ENCODE data around the gene RASSF1. TPM values are rescaled to one million over a fixed set of nuclear protein-coding genes. Genes with fewer than 3 reads are reported as not detected.

Gene RASSF1
- total and polyA plus RNA-seq, 10 of the 15 experiments (the other 5 are each of a cell fraction or from before 2014, with no cell fraction given): 4.4 to 59.6 (median 37.2) TPM

GRCh38 chr3:50320853-50321335 lies 19.7 kb downstream of the RASSF1 start:
- ATAC-seq (peak; percentile 74), FAIRE-seq (no peak), DNase-seq (ENCODE audit: low read depth, low spot score) (no peak)
- Histone ChIP-seq H3K27me3 (replicated peaks in 1 of 2; ENCODE audit: control insufficient read depth in 2 of 2, insufficient read depth in 2 of 2, low read length in 1 of 2) (no peaks in the 10 kb centered on the region), H3K9me3 (replicated peaks; ENCODE audit: control insufficient read depth, insufficient read depth, low read length) (no peaks in the 10 kb centered on the region), H3K9ac (ENCODE audit: control insufficient read depth, insufficient read depth, low read length) (peak overlapping the region; percentile 83), H3K27ac (ENCODE audit: control insufficient read depth, insufficient read depth) (peak overlapping the region; percentile 88), H3K36me3 (ENCODE audit: control insufficient read depth in 2 of 2, insufficient read depth in 2 of 2, low read length in 1 of 2) (peaks cover 2 to 4% of the 10 kb centered on the region in 2 experiments; a peak in 2 of 4 replicates), H4K20me1 (ENCODE audit: control insufficient read depth, insufficient read depth) (no peaks in the 10 kb centered on the region), H2AFZ (ENCODE audit: control insufficient read depth, low read depth, low read length) (peak overlapping the region; percentile 92), H3K4me2 (ENCODE audit: control insufficient read depth, insufficient read depth) (peak overlapping the region; percentile 64), H3K79me2 (ENCODE audit: control insufficient read depth, insufficient read depth, low read length) (peaks cover 5% of the 10 kb centered on the region), H3K4me1 (ENCODE audit: control insufficient read depth, insufficient read depth, low read length) (peaks cover 23% of the 10 kb centered on the region), H3K4me3 (peak overlapping the region; percentile 70)
- RAD21 ChIA-PET (ENCODE audit: unreplicated experiment): interaction anchor here (0.6 to 1.6 kb wide), 7 partner anchors 16 to 232 kb away, joined by 3 to 6 read pairs (median 3); partner anchors contain the start of genes HYAL3, IFRD2, NAA80 and RBM5
- SMC1A ChIA-PET (ENCODE audit: uncharacterized antibody, unreplicated experiment): no interaction called here
- intact Hi-C loops (cut with micrococcal nuclease; ENCODE audit: unreplicated experiment): loop anchor here (1.0 kb wide), 1 partner anchor 22 kb away; the partner anchor contains the start of genes HYAL3 and NAA80
- WGBS (ENCODE audit: insufficient coverage, insufficient replicate concordance, low lambda C conversion rate, missing lambda C conversion rate): under 1% methylated on average over 38 of the region's 45 CpGs
- BruUV-seq (replicated peaks): no TSS peak
- in situ Hi-C loops (cut with MboI): no loop called here
- CTCF ChIA-PET: interaction anchor here (0.5 to 5.1 kb wide), 5 partner anchors 15 to 48 kb away, joined by 3 to 72 read pairs (median 3); partner anchors contain the start of genes HYAL3, NAA80 and RASSF1
- POLR2A ChIA-PET: interaction anchor here (0.5 to 2.0 kb wide), 5 partner anchors 15 to 1733 kb away, joined by 3 to 12 read pairs (median 4); partner anchors contain the start of genes HYAL3 and NAA80
- TF ChIP-seq SKIL (IDR thresholded peaks at IDR 0.05; ENCODE audit: low read depth, poor library complexity, severe bottlenecking) (no peak), ZZZ3 (IDR thresholded peaks at IDR 0.05; ENCODE audit: control insufficient read depth, insufficient read length, low read depth) (no peak), NFYB (IDR thresholded peaks at IDR 0.05; ENCODE audit: insufficient read depth, low read depth, low read length) (no peak), CHD2 (IDR thresholded peaks at IDR 0.05; ENCODE audit: borderline replicate concordance, low read depth, low read length) (no peak), MAX (IDR thresholded peaks at IDR 0.05; ENCODE audit: low read depth, low read length) (peak; percentile 42; the same call in 1 of the 2 replicates), EGR1 (IDR thresholded peaks at IDR 0.05; ENCODE audit: borderline replicate concordance in 1 of 2, low read depth in 2 of 2, low read length in 2 of 2) (peak in 1 of 2 experiments; percentile 85; a peak in 2 of 3 replicates), RAD21 (IDR thresholded peaks at IDR 0.05; ENCODE audit: insufficient read depth, low read depth, low read length) (no peak), PAX5 (IDR thresholded peaks at IDR 0.05; ENCODE audit: borderline replicate concordance, low read depth, low read length) (no peak), SPI1 (IDR thresholded peaks at IDR 0.05; ENCODE audit: borderline replicate concordance, insufficient read depth, low read depth, low read length) (no peak), ATF7 (IDR thresholded peaks at IDR 0.05; ENCODE audit: low read depth) (no peak), USF2 (IDR thresholded peaks at IDR 0.05; ENCODE audit: borderline replicate concordance, low read depth, low read length) (peak; percentile 10), PBX3 (IDR thresholded peaks at IDR 0.05; ENCODE audit: insufficient replicate concordance, low read depth, low read length) (no peak), ZBTB11 (CRISPR knock-in tag; IDR thresholded peaks at IDR 0.05) (no peak), NFIC (IDR thresholded peaks at IDR 0.05; ENCODE audit: low read depth, low read length) (no peak)

Data from GM12878 (cell line).